AG04450 (cell line): ENCODE results near the gene RDX. TPM values are rescaled to one million over a fixed set of nuclear protein-coding genes. Genes with fewer than 3 reads are reported as not detected.
"Not testable (repeated sequence)": the region's sequence is repeated elsewhere in the genome, so short reads cannot be mapped to it uniquely, and the experiment has no call there.

Experiments used
- CTCF ChIA-PET: fragments of 300-600, 350-600 bp; formaldehyde crosslinking; extraction: SDS; loops from one replicate; lab custom pipeline; 2022; ENCODE audit warnings: antibody characterized with exemption, inconsistent platforms; lab: Charles Lee
- POLR2A ChIA-PET: fragments of 350-600 bp; formaldehyde crosslinking; extraction: SDS; loops from one replicate; lab custom pipeline; 2021; ENCODE audit warnings: antibody characterized with exemption, inconsistent platforms; lab: Yijun Ruan, JAX
- DNase-seq: peaks from one replicate; pipeline ENCODE4 v3.0.0-alpha.2; 2011; ENCODE audit warnings: low read depth, low spot score
- H3K27ac ChIP-seq: one replicate; pipeline ENCODE4 v1.5.1; 2012; ENCODE audit warnings: low read depth, low read length, control low read depth
- H3K27me3 ChIP-seq: one replicate; pipeline ENCODE4 v1.6.0; 2012; ENCODE audit warnings: low read length; ENCODE audit not compliant: control insufficient read depth, insufficient read depth
- H3K4me3 ChIP-seq: 2 replicates; pipeline ENCODE4 v1.5.1; 2011; ENCODE audit warnings: mild to moderate bottlenecking, low read depth, low read length, control low read depth
- H3K9me3 ChIP-seq: 2 replicates; pipeline ENCODE4 v1.5.1; 2012; ENCODE audit warnings: low read length; ENCODE audit not compliant: control insufficient read depth, insufficient read depth
- polyA plus RNA-seq: library from polyadenylated mRNA; depleted of rRNA; stranded (reverse); fragments of >200 nt; gene quantifications from 2 replicates; pipeline ENCODE4 v1.2.3, GENCODE V29; 2011
- TF ChIP-seq, protein P1 (sequence below): IDR thresholded peaks from 2 replicates; pipeline ENCODE4 v1.5.1; 2011; ENCODE audit warnings: low read depth, low read length, control low read depth, inconsistent platforms

RDX gene
- polyA plus RNA-seq, 1 experiment = 92.3 TPM

DNA sequence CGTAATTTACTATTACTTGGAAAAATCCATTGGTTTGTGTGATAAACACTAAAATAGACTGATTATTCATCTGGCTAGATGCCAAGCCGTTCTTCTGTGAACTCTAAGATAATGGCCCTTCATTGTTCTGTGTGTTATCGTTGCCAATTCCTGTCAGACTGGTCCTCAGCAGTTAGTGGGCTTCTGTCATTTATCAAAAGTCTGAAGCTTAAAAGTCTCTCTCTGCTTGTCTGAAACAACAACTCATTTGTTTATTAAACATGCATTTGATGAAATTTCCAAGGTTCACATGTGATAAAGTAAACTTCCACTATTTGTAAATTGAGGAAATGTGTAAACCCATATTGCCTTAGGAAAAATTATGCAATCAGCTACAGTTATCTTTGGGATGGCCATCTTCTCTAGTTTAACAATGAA lies 21.1 kb upstream of the RDX start:
- ChIA-PET POLR2A (no interaction called here), CTCF (no interaction called here)
- Histone ChIP-seq H3K27me3 (no peaks in the 10 kb centered on the region), H3K4me3 (no peak overlapping the region), H3K9me3 (no peaks in the 10 kb centered on the region), H3K27ac (no peak overlapping the region)
- DNase-seq = no peak
- TF ChIP-seq, protein P1, sequence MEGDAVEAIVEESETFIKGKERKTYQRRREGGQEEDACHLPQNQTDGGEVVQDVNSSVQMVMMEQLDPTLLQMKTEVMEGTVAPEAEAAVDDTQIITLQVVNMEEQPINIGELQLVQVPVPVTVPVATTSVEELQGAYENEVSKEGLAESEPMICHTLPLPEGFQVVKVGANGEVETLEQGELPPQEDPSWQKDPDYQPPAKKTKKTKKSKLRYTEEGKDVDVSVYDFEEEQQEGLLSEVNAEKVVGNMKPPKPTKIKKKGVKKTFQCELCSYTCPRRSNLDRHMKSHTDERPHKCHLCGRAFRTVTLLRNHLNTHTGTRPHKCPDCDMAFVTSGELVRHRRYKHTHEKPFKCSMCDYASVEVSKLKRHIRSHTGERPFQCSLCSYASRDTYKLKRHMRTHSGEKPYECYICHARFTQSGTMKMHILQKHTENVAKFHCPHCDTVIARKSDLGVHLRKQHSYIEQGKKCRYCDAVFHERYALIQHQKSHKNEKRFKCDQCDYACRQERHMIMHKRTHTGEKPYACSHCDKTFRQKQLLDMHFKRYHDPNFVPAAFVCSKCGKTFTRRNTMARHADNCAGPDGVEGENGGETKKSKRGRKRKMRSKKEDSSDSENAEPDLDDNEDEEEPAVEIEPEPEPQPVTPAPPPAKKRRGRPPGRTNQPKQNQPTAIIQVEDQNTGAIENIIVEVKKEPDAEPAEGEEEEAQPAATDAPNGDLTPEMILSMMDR = no peak

DNA sequence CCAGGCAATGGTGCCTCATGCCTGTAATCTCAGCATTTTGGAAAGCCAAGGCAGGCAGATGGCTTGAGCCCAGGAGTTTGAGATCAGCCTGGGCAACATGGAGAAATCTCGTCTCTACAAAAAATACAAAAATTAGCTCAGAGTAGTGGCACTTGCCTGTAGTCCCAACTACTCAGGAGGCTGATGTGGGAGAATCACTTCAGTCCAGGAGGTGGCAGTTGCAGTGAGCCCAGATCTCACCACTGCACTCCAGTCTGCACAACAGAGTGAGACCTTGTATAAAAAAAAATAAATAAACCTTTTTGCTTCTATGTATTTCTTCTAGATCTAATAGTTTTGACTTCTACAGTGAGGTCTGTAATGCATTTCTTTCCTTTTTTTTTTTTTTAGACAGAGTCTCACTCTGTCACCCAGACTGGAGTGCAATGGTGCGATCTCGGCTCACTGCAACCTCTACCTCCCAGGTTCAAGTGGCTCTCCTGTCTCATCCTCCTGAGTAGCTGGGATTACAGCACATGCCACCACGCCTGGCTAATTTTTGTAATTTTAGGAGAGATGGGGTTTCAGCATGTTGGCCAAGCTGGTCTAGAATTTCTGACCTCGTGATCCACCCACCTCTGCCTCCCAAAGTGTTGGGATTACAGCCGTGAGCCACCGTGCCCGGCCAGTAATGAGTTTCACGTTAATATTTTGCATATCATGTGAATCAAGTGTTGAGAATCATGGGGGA lies 18.1 kb upstream of the RDX start:
- DNase-seq = no peak
- no peaks in the 10 kb centered on the region for H3K27me3 ChIP-seq
- no peaks in the 10 kb centered on the region for H3K9me3 ChIP-seq
- ChIA-PET CTCF (no interaction called here), POLR2A (no interaction called here)
- no peak overlapping the region for H3K4me3 ChIP-seq
- no peak overlapping the region for H3K27ac ChIP-seq
- TF ChIP-seq, protein P1 = no peak

DNA sequence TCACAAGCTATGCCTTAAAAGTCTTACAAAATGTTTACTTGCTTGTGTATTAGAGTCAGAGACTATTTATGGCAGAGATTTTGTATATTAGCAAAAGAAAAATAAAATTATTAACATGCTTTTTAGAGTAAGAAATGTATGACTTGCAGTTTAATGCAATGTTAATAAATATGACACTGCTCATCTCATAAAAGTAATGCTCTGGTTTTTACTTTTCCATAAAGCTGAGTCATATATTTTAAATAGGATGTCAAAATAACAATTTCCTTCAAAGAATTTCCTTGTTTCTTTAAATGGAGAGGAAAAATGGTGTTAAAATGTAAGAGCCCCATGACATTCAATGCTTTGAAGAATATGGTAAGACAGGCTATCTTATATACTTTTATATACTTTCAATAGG lies 16.3 kb upstream of the RDX start:
- ChIA-PET CTCF (interaction anchor here (1.2 kb wide), 1 partner anchor 360 kb away, joined by 3 read pairs; no protein-coding TSS in a partner anchor), POLR2A (interaction anchor here (0.6 kb wide), 1 partner anchor 153 kb away, joined by 3 read pairs; no protein-coding TSS in a partner anchor)
- no peak for DNase-seq
- H3K9me3 ChIP-seq = no peaks in the 10 kb centered on the region
- TF ChIP-seq, protein P1 = no peak
- no peak overlapping the region for H3K4me3 ChIP-seq
- no peaks in the 10 kb centered on the region for H3K27me3 ChIP-seq
- no peak overlapping the region for H3K27ac ChIP-seq

DNA sequence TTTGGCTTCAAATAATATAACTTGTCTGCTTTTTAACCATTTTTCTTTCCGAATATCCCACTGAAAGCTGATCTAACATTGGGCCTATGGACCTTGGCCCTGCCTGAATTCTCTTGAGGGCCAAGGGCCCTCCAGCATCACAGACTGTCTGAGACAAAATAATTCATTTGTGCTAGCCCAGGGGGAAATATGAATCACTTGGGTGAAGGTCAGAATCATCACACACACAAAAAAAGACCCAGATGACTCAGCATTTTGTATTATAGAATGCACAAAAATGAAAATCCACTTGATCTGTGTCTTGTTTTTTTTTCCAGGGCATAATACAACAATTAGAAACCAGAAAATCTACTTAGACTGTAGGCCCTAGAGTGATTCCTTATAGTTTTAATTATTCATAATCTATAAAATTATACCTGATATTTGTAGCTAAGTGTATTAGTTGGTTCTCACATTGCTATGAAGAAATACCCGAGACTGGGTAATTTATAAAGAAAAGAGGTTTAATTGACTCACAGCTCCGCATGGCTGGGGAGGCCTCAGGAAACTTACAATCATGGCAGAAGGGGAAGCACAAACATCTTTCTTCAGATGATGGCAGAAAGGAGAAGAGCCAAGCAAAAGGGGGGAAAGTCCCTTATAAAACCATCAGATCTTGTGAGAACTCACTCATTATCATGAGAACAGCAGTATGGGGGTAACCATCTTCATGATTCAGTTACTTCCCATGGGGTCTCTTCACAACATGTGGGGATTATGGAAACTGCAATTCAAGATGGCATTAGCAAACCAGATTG lies 15.6 kb upstream of the RDX start:
- TF ChIP-seq, protein P1 = no peak
- CTCF ChIA-PET = interaction anchor here (0.5 to 1.2 kb wide), 3 partner anchors 32 to 360 kb away, joined by 3 read pairs; no protein-coding TSS in a partner anchor
- H3K4me3 ChIP-seq = no peak overlapping the region
- no peaks in the 10 kb centered on the region for H3K9me3 ChIP-seq
- POLR2A ChIA-PET = interaction anchor here (0.6 kb wide), 1 partner anchor 152 kb away, joined by 3 read pairs; no protein-coding TSS in a partner anchor
- H3K27ac ChIP-seq = no peak overlapping the region
- no peak for DNase-seq
- no peaks in the 10 kb centered on the region for H3K27me3 ChIP-seq

DNA sequence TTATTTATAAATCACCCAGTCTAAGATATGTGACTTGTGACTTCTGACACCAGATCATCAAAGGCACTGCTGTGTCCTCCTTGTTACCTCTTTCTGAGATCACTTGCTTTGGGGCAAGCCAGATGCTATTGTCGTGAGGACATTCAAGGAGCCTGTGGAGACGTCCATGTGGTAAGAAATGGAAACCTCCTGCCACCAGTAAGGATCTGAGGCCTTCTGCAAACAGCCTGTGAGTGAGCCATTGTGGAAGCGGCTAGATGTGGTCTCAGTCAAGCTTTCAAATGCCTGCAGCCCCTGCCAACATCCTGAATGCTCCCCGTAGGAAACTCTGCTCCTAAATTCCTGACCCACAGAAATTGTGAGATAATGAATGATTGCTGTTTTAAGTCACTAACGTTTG lies 11.7 kb upstream of the RDX start:
- H3K4me3 ChIP-seq = no peak overlapping the region
- POLR2A ChIA-PET = no interaction called here
- no peak for DNase-seq
- H3K9me3 ChIP-seq = no peaks in the 10 kb centered on the region
- TF ChIP-seq, protein P1 = no peak
- no peaks in the 10 kb centered on the region for H3K27me3 ChIP-seq
- H3K27ac ChIP-seq = no peak overlapping the region
- CTCF ChIA-PET = no interaction called here

DNA sequence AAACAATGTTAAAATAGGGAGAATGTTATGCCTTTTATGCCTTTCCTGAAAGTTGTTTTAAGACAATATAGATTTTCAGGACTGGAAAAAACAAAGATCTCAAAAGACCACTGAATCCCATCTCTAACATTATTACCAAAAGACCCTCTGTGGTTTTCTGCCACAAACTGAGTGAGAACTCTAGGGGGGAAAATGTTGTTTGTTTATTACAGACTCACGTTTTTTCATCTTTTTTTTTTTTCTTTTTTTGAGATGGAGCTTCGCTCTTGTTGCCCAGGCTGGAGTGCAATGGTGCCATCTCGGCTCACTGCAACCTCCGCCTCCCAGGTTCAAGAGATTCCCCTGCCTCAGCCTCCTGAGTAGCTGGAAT lies 9.6 kb upstream of the RDX start:
- not testable (repeated sequence) for H3K27ac ChIP-seq, DNase-seq, H3K27me3 ChIP-seq, H3K4me3 ChIP-seq, H3K9me3 ChIP-seq
- POLR2A ChIA-PET = interaction anchor here (0.6 kb wide), 1 partner anchor 11 kb away, joined by 3 read pairs; no protein-coding TSS in a partner anchor
- CTCF ChIA-PET = interaction anchor here (1.2 kb wide), 1 partner anchor 104 kb away, joined by 3 read pairs; no protein-coding TSS in a partner anchor
